Stimulated activated CD8-positive, alpha-beta memory T cell treated with anti-CD3 and anti-CD28 coated beads, Interleukin-4, amount 100 ng/mL, for 4 hours (primary cell): ENCODE measurements around the gene MAGEB1.

Source experiments
- DNase-seq, 2 donors: peaks; one replicate each; pipeline ENCODE4 v3.0.0-alpha.2; 2020; ENCODE audit warnings: low read depth in 2 of 2, low spot score in 1 of 2

The MAGEB1 gene

GRCh38 chrX:30296408-30297254 lies 49.7 kb downstream of the MAGEB1 start:
- DNase-seq, result no peak

DNA sequence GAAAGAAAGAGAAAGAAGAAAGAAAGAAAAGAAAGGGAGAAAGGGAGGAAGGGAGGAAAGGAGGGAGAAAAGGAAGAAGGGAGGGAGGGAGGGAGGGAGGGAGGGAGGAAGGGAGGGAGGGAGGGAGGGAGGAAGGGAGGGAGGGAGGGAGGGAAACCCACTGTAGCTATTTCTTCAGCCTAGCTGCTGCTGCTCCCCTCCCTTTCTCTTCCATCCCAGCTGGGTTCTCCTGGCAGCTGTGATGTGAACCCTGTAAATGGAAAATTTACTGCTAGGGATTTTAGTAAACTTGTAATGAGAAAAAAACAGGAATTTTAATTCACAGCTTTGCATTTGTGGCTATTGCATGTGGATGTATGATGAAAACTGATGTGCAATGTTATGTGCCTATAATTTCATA lies 54.3 kb downstream of the MAGEB1 start:
- no peak for DNase-seq
